ENCODE results near the gene MYO1B.

- TF ChIP-seq TAF1 (IDR thresholded peaks at IDR 0.05; ENCODE audit: borderline replicate concordance, insufficient read depth, low read length): no peak
- TF ChIP-seq SIN3A (IDR thresholded peaks at IDR 0.05; ENCODE audit: borderline replicate concordance, insufficient read depth, low read length): no peak
- no peak for TF ChIP-seq POLR2AphosphoS5 (IDR thresholded peaks at IDR 0.05; ENCODE audit: low read depth, low read length)
Measured at GRCh38 chr2:191199929-191200512, 45.2 kb upstream of the MYO1B start.
